ENCODE results near the gene UBE2I.

Gene UBE2I

GRCh38 chr16:1342526-1343427 lies 33.3 kb downstream of the UBE2I start:
- no peak for DNase-seq (ENCODE audit: low read depth, low spot score)

GRCh38 chr16:1343428-1344242 lies 34.2 kb downstream of the UBE2I start:
- DNase-seq (ENCODE audit: low read depth, low spot score): no peak

GRCh38 chr16:1344499-1344898 lies 35.1 kb downstream of the UBE2I start:
- no peak for DNase-seq (ENCODE audit: low read depth, low spot score)

- DNase-seq (ENCODE audit: low read depth, low spot score): no peak
Measured at GRCh38 chr16:1345087-1345486, 35.7 kb downstream of the UBE2I start.

- DNase-seq (ENCODE audit: low read depth, low spot score): no peak
Measured at GRCh38 chr16:1345651-1346421, 36.4 kb downstream of the UBE2I start.

GRCh38 chr16:1346422-1347285 lies 37.2 kb downstream of the UBE2I start:
- DNase-seq (ENCODE audit: low read depth, low spot score): no peak

- no peak for DNase-seq (ENCODE audit: low read depth, low spot score)
Measured at GRCh38 chr16:1347286-1347855, 37.9 kb downstream of the UBE2I start.

GRCh38 chr16:1347962-1348361 lies 38.5 kb downstream of the UBE2I start:
- no peak for DNase-seq (ENCODE audit: low read depth, low spot score)

GRCh38 chr16:1348441-1348840 lies 39.0 kb downstream of the UBE2I start:
- DNase-seq (ENCODE audit: low read depth, low spot score): no peak

GRCh38 chr16:1348926-1349325 lies 39.5 kb downstream of the UBE2I start:
- no peak for DNase-seq (ENCODE audit: low read depth, low spot score)

GRCh38 chr16:1349351-1349750 lies 39.9 kb downstream of the UBE2I start:
- DNase-seq (ENCODE audit: low read depth, low spot score): no peak

- no peak for DNase-seq (ENCODE audit: low read depth, low spot score)
Measured at GRCh38 chr16:1349951-1350350, 40.5 kb downstream of the UBE2I start.

GRCh38 chr16:1350691-1351090 lies 41.3 kb downstream of the UBE2I start:
- no peak for DNase-seq (ENCODE audit: low read depth, low spot score)

GRCh38 chr16:1351215-1351581 lies 41.8 kb downstream of the UBE2I start:
- no peak for DNase-seq (ENCODE audit: low read depth, low spot score)

GRCh38 chr16:1351582-1352362 lies 42.3 kb downstream of the UBE2I start, which contains the start of the genes GNPTG and TSR3:
TSS of gene GNPTG (plus strand) at chr16:1351931. CDS start at chr16:1351966, 35 bp downstream.
TSS of gene TSR3 (minus strand) at chr16:1351878. CDS start at chr16:1351804, 74 bp downstream.
- DNase-seq (ENCODE audit: low read depth, low spot score): peak; percentile 62

- no peak for DNase-seq (ENCODE audit: low read depth, low spot score)
Measured at GRCh38 chr16:1354815-1355540, 45.5 kb downstream of the UBE2I start.

GRCh38 chr16:1355591-1355990 lies 46.2 kb downstream of the UBE2I start:
- no peak for DNase-seq (ENCODE audit: low read depth, low spot score)

GRCh38 chr16:1356061-1356900 lies 46.8 kb downstream of the UBE2I start:
- DNase-seq (ENCODE audit: low read depth, low spot score): no peak
